ENCODE data around the gene GABRB1. TPM values are rescaled to one million over a fixed set of nuclear protein-coding genes. Genes with fewer than 3 reads are reported as not detected.

GABRB1 gene
- total and polyA plus RNA-seq, 2 of the 8 experiments (the other 6 are each of a cell fraction or from before 2014, with no cell fraction given) = 0.22 to 0.38 TPM

- Histone ChIP-seq H3K4me1 (replicated peaks in 1 of 4; ENCODE audit: control insufficient read depth in 3 of 4, insufficient read depth in 4 of 4, low read length in 3 of 4) (peaks cover 0 to 6% (median 1%) of the 10 kb centered on the region in 4 experiments; a peak in 3 of 7 replicates), H3K9me3 (ENCODE audit: insufficient read depth in 2 of 2, low read depth in 1 of 2, low read length in 1 of 2) (no peaks in the 10 kb centered on the region), H2BK12ac (ENCODE audit: low read depth, low read length) (no peak within 1 kb of the TSS), H2AK5ac (ENCODE audit: low read depth, low read length) (no peak within 1 kb of the TSS), H4K8ac (ENCODE audit: extremely low read depth, insufficient read depth, low read length) (0 out of 2 replicates have a peak within 1 kb of the TSS, but pooled peaks have one; percentile 58), H3K9ac (replicated peaks in 1 of 4; ENCODE audit: extremely low read depth in 1 of 4, low read depth in 3 of 4, low read length in 3 of 4) (peak within 1 kb of the TSS in 3 of 4 experiments; percentile 2 to 63 (median 52); a peak in 5 of 7 replicates), H3K79me1 (ENCODE audit: low read depth, low read length) (no peaks in the 10 kb centered on the region), H4K5ac (ENCODE audit: insufficient read length, low read depth, low read length) (peak within 1 kb of the TSS; percentile 14), H3K27ac (ENCODE audit: low read depth, low read length) (peak within 1 kb of the TSS; percentile 14; the same call in 1 of the 2 replicates), H4K91ac (replicated peaks; ENCODE audit: insufficient read length, low read length) (peak within 1 kb of the TSS; percentile 34), H3K18ac (ENCODE audit: extremely low read depth, low read length) (peak within 1 kb of the TSS; percentile 63), H3K4me2 (ENCODE audit: insufficient read depth in 1 of 2, low read depth in 2 of 2, low read length in 2 of 2) (peak within 1 kb of the TSS; percentile 80 to 91), H2BK120ac (replicated peaks; ENCODE audit: low read depth, low read length) (no peak within 1 kb of the TSS), H2AFZ (ENCODE audit: low read length) (peak within 1 kb of the TSS; percentile 97), H3K56ac (replicated peaks; ENCODE audit: insufficient read length, low read depth, low read length) (peak within 1 kb of the TSS; percentile 70), H3K23me2 (ENCODE audit: low read depth, low read length) (peaks cover 4% of the 10 kb centered on the region), H2BK5ac (ENCODE audit: low read depth, low read length) (peak within 1 kb of the TSS; percentile 49), H3K14ac (ENCODE audit: insufficient read length) (no peak within 1 kb of the TSS), H3K79me2 (ENCODE audit: control insufficient read depth in 1 of 2, insufficient read depth in 2 of 2, low read length in 2 of 2) (no peaks in the 10 kb centered on the region), H3K23ac (ENCODE audit: insufficient read length) (no peak within 1 kb of the TSS), H3K4me3 (ENCODE audit: extremely low read depth in 1 of 4, insufficient read depth in 2 of 4, low read depth in 3 of 4, low read length in 4 of 4) (peak within 1 kb of the TSS; percentile 63 to 94 (median 84)), H3K36me3 (ENCODE audit: control insufficient read depth in 2 of 4, insufficient read depth in 4 of 4, low read length in 3 of 4) (no peaks in the 10 kb centered on the region), H3K4ac (replicated peaks; ENCODE audit: insufficient read length, low read depth, low read length) (no peak within 1 kb of the TSS), H2BK20ac (ENCODE audit: low read length) (no peak within 1 kb of the TSS), H3K27me3 (replicated peaks in 1 of 4; ENCODE audit: control insufficient read depth in 3 of 4, extremely low read depth in 1 of 4, insufficient read depth in 3 of 4, low read length in 3 of 4) (no peaks in the 10 kb centered on the region; a peak in 1 of 7 replicates), H2BK15ac (ENCODE audit: low read length) (no peak within 1 kb of the TSS), H4K20me1 (replicated peaks in 1 of 2; ENCODE audit: control insufficient read depth in 1 of 2, insufficient read depth in 2 of 2, low read length in 2 of 2) (no peaks in the 10 kb centered on the region)
- 1% methylated on average over 29 of the region's 51 CpGs; no CpG with 5 or more reads in 1 of the 2 experiments for WGBS, 2 experiments (ENCODE audit: extremely low coverage in 1 of 2, insufficient coverage in 1 of 2, insufficient read length in 1 of 2, insufficient replicate concordance in 2 of 2, low coverage in 1 of 2, low lambda C conversion rate in 2 of 2, missing lambda C conversion rate in 1 of 2)
- DNase-seq (ENCODE audit: low read depth in 1 of 2, low spot score in 2 of 2) = peak; percentile 96 to 97
- POLR2A ChIA-PET (ENCODE audit: partially characterized antibody) = interaction anchor here (0.9 to 1.4 kb wide), 2 partner anchors 23 to 85 kb away, joined by 3 read pairs; no protein-coding TSS in a partner anchor
- CTCF ChIA-PET (ENCODE audit: partially characterized antibody) = interaction anchor here (1.4 kb wide), 1 partner anchor 100 kb away, joined by 9 read pairs; no protein-coding TSS in a partner anchor
- peak; percentile 62 for FAIRE-seq
- TF ChIP-seq, protein P1, sequence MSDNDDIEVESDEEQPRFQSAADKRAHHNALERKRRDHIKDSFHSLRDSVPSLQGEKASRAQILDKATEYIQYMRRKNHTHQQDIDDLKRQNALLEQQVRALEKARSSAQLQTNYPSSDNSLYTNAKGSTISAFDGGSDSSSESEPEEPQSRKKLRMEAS (IDR thresholded peaks at IDR 0.05) = peak; percentile 96
- TF ChIP-seq TAF1 (IDR thresholded peaks at IDR 0.05; ENCODE audit: low read depth, low read length) = peak; percentile 69
- TF ChIP-seq TEAD4 (IDR thresholded peaks at IDR 0.05; ENCODE audit: low read depth, low read length) = no peak
- TF ChIP-seq POLR2A (IDR thresholded peaks at IDR 0.05; ENCODE audit: control extremely low read depth in 1 of 2, low read depth in 2 of 2, low read length in 2 of 2) = peak in 1 of 2 experiments; percentile 33; a peak in 1 of 3 replicates
- no peak for TF ChIP-seq ZNF274 (IDR thresholded peaks at IDR 0.05; ENCODE audit: borderline replicate concordance, extremely low read depth, low read length)
- TF ChIP-seq NRF1 (IDR thresholded peaks at IDR 0.05; ENCODE audit: low read depth, low read length) = peak; percentile 95
- peak; percentile 62; the same call in 1 of the 2 replicates for TF ChIP-seq ATF2 (IDR thresholded peaks at IDR 0.05; ENCODE audit: low read length)
- 0 out of 2 replicates have a peak, but pooled peaks have one; percentile 22 for TF ChIP-seq RXRA (IDR thresholded peaks at IDR 0.05; ENCODE audit: insufficient read depth, low read depth, low read length)
- TF ChIP-seq BCL11A (IDR thresholded peaks at IDR 0.05; ENCODE audit: low read depth in 2 of 2, low read length in 2 of 2) = no peak
- no peak for TF ChIP-seq KDM5A (IDR thresholded peaks at IDR 0.05; ENCODE audit: low read length)
Observed at GRCh38 chr4:47463235-47463956, 432.0 kb downstream of the GABRB1 start, which contains the start of gene COMMD8. TSS of gene COMMD8 (minus strand) at chr4:47463702. CDS start at chr4:47463651, 51 bp downstream.

Measured in H1 (cell line).